GM18499 (cell line): ENCODE data around the gene FILIP1L.

Source experiments
- ATAC-seq: cut with Tn5 transposase; IDR thresholded peaks from one replicate; pipeline ENCODE4 v1.9.1; 2021; ENCODE audit warnings: moderate number of reproducible peaks; ENCODE audit not compliant: insufficient read depth, unreplicated experiment

Gene FILIP1L

GRCh38 chr3:99934975-99935797 lies 179.1 kb downstream of the FILIP1L start:
- ATAC-seq: no peak

- ATAC-seq: no peak
Observed at GRCh38 chr3:99933971-99934750, 180.1 kb downstream of the FILIP1L start.

GRCh38 chr3:99931059-99931458 lies 183.2 kb downstream of the FILIP1L start:
- no peak for ATAC-seq

- no peak for ATAC-seq
Observed at GRCh38 chr3:99929745-99930139, 184.6 kb downstream of the FILIP1L start.

- ATAC-seq: no peak
Observed at GRCh38 chr3:99928771-99929744, 185.2 kb downstream of the FILIP1L start.

GRCh38 chr3:99927671-99928457 lies 186.4 kb downstream of the FILIP1L start:
- no peak for ATAC-seq

- ATAC-seq: no peak
Observed at GRCh38 chr3:99925584-99926230, 188.6 kb downstream of the FILIP1L start.

- no peak for ATAC-seq
Observed at GRCh38 chr3:99923873-99924272, 190.4 kb downstream of the FILIP1L start.

- no peak for ATAC-seq
Observed at GRCh38 chr3:99921986-99922385, 192.3 kb downstream of the FILIP1L start.

- ATAC-seq: no peak
Observed at GRCh38 chr3:99921377-99921695, 193.0 kb downstream of the FILIP1L start.

- ATAC-seq: no peak
Observed at GRCh38 chr3:99920481-99921376, 193.6 kb downstream of the FILIP1L start.

GRCh38 chr3:99919694-99920093 lies 194.6 kb downstream of the FILIP1L start:
- ATAC-seq: no peak

GRCh38 chr3:99918715-99919114 lies 195.6 kb downstream of the FILIP1L start:
- ATAC-seq: no peak

GRCh38 chr3:99915906-99916432 lies 198.3 kb downstream of the FILIP1L start:
- no peak for ATAC-seq

GRCh38 chr3:99911433-99911832 lies 202.9 kb downstream of the FILIP1L start:
- ATAC-seq: no peak

GRCh38 chr3:99910752-99911290 lies 203.5 kb downstream of the FILIP1L start:
- ATAC-seq: no peak

- ATAC-seq: no peak
Observed at GRCh38 chr3:99909714-99910495, 204.4 kb downstream of the FILIP1L start.
